HL-60 (cell line): ENCODE measurements around the gene TTN.

Experiments
- DNase-seq, 2 experiments: peaks; one replicate each; pipeline ENCODE4 v3.0.0-alpha.2; 2010 to 2020; ENCODE audit warnings: low read depth in 1 of 2, low spot score in 1 of 2
- H3K27ac ChIP-seq: fragments of 250-450 bp; sonication (Bioruptor Pico); replicated peaks from 2 replicates; pipeline ENCODE4 v1.5.1; 2020; ENCODE audit warnings: mild to moderate bottlenecking, moderate library complexity
- H3K27me3 ChIP-seq: fragments of 250-450 bp; sonication (Bioruptor Pico); 2 replicates; pipeline ENCODE4 v1.5.1; 2021; ENCODE audit warnings: mild to moderate bottlenecking, moderate library complexity; ENCODE audit not compliant: insufficient read depth, poor library complexity, severe bottlenecking
- H3K4me3 ChIP-seq: replicated peaks from 2 replicates; pipeline ENCODE4 v1.5.1; 2011; ENCODE audit warnings: mild to moderate bottlenecking, control low read depth, low read length; ENCODE audit not compliant: insufficient read depth
- CTCF ChIP-seq: IDR thresholded peaks from one replicate; pipeline ENCODE4 v1.5.1; 2011; ENCODE audit warnings: low read length, control low read depth, inconsistent platforms; ENCODE audit not compliant: insufficient read depth
- GABPA ChIP-seq: IDR thresholded peaks from 2 replicates; pipeline ENCODE4 v1.6.1; 2012; ENCODE audit warnings: low read depth
- POLR2AphosphoS5 ChIP-seq: IDR thresholded peaks from 2 replicates; pipeline ENCODE4 v1.6.1; 2012; ENCODE audit warnings: low read depth
- REST ChIP-seq: IDR thresholded peaks from 2 replicates; pipeline ENCODE4 v1.6.1; 2012; ENCODE audit warnings: low read depth; ENCODE audit not compliant: insufficient replicate concordance
- SPI1 ChIP-seq: IDR thresholded peaks from 2 replicates; pipeline ENCODE4 v1.6.1; 2012; ENCODE audit warnings: low read depth, mild to moderate bottlenecking, borderline replicate concordance

The TTN gene

GRCh38 chr2:178718988-178719387 lies 88.2 kb downstream of the TTN start:
- no peak for DNase-seq
- Histone ChIP-seq H3K4me3 (no peak overlapping the region), H3K27me3 (peaks cover 5% of the 10 kb centered on the region), H3K27ac (no peak overlapping the region)
- TF ChIP-seq CTCF, result no peak
- no peak for TF ChIP-seq REST
- TF ChIP-seq GABPA, result no peak
- no peak for TF ChIP-seq POLR2AphosphoS5
- no peak for TF ChIP-seq SPI1

GRCh38 chr2:178718283-178718682 lies 88.9 kb downstream of the TTN start:
- Histone ChIP-seq H3K4me3 (no peak overlapping the region), H3K27me3 (peaks cover 5% of the 10 kb centered on the region), H3K27ac (no peak overlapping the region)
- no peak for DNase-seq
- TF ChIP-seq POLR2AphosphoS5 (no peak), CTCF (no peak), SPI1 (no peak), REST (no peak)

GRCh38 chr2:178716394-178716793 lies 90.8 kb downstream of the TTN start:
- Histone ChIP-seq H3K27me3 (peaks cover 2% of the 10 kb centered on the region), H3K27ac (no peak overlapping the region), H3K4me3 (no peak overlapping the region)
- TF ChIP-seq CTCF, result no peak
- no peak for TF ChIP-seq SPI1
- no peak for TF ChIP-seq GABPA
- no peak for TF ChIP-seq REST
- no peak for DNase-seq
